Natural killer cell treated with Interleukin-12 subunit alpha and Interleukin-12 subunit beta and Interleukin-15 and Interleukin-18, amount 100 ng/mL, for 72 hours (primary cell): ENCODE results near the gene MAML1. TPM values are rescaled to one million over a fixed set of nuclear protein-coding genes. Genes with fewer than 3 reads are reported as not detected.

ENCODE experiments used
- ATAC-seq, 2 donors: fragments of 150-1000 bp; cut with Tn5 transposase in 1 of 2; sonication (Bioruptor Pico), chemical (Tn5 transposase) in 1 of 2; 2 replicates each; pipeline ENCODE4 v1.10.0; 2021
- DNase-seq: peaks from one replicate; pipeline ENCODE4 v3.0.0; 2022; ENCODE audit warnings: low spot score
- H3K27ac Mint-ChIP-seq, 2 donors: 1 replicate in 1 of 2; 2 replicates in 1 of 2; pipeline ENCODE4 v1.8.0; 2022; ENCODE audit warnings: mixed read lengths in 2 of 2, mild to moderate bottlenecking in 1 of 2, moderate library complexity in 1 of 2
- H3K27me3 Mint-ChIP-seq, 2 donors: 1 replicate in 1 of 2; 2 replicates in 1 of 2; pipeline ENCODE4 v1.8.0; 2022; ENCODE audit warnings: mixed read lengths in 2 of 2
- H3K36me3 Mint-ChIP-seq: one replicate; pipeline ENCODE4 v1.8.0; 2022; ENCODE audit warnings: mixed read lengths
- H3K4me1 Mint-ChIP-seq, 2 donors: 1 replicate in 1 of 2; 2 replicates in 1 of 2; pipeline ENCODE4 v1.8.0; 2022; ENCODE audit warnings: low read depth in 2 of 2, mixed read lengths in 2 of 2, mild to moderate bottlenecking in 1 of 2
- H3K4me3 Mint-ChIP-seq: one replicate; pipeline ENCODE4 v1.8.0; 2022; ENCODE audit warnings: mixed read lengths
- H3K9me3 Mint-ChIP-seq: 2 replicates; pipeline ENCODE4 v1.8.0; 2022; ENCODE audit warnings: mixed read lengths
- total RNA-seq, 2 donors: library from RNA; stranded (reverse); gene quantifications; one replicate each; pipeline ENCODE4 v1.2.3, GENCODE V29; 2022

The MAML1 gene
- total RNA-seq, 2 donors from 2014 or later, result 31.4 to 41.1 TPM

DNA sequence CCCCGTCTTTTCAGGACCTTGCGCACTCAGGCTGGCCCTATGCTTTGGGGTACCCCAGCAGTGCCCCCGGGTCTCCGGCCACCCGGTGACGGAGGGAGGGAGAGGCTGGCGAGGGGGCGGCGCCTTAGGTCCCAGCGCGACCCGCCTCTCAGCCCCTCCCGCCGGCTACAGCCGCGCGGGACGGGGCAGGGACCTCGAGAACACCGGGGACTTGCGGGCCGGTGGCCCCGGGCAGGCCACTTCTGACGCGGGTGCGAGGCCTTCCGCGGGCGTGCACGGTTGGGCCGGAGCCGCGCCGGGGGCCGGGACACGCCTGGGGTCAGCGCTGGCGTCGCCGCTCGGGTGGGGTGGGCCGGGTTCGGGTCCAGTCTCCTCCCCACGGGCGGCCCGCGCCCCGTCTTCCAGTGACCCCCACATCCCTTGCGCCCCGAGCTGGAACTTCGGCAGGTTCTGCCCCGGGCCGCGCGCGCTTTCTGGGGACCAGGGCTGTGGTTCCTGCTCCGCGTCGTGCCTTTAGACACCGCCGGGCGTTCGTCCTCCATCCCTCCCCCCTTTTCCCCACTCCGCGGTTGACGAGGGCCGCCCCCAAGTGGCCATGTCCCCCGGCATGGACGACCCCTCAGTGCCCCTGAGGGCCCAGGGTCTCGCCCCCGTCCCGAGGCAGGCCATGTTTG is 84.3 kb downstream of the MAML1 start:
- H3K9me3 Mint-ChIP-seq, result no peaks in the 10 kb centered on the region
- H3K27ac Mint-ChIP-seq, result peak overlapping the region; percentile 87 to 96
- H3K4me1 Mint-ChIP-seq, result peaks cover 27 to 28% of the 10 kb centered on the region in 2 donors
- ATAC-seq (no peak), DNase-seq (no peak)
- no peaks in the 10 kb centered on the region for H3K27me3 Mint-ChIP-seq
- peaks cover 2% of the 10 kb centered on the region for H3K36me3 Mint-ChIP-seq
- H3K4me3 Mint-ChIP-seq, result peak overlapping the region; percentile 75

DNA sequence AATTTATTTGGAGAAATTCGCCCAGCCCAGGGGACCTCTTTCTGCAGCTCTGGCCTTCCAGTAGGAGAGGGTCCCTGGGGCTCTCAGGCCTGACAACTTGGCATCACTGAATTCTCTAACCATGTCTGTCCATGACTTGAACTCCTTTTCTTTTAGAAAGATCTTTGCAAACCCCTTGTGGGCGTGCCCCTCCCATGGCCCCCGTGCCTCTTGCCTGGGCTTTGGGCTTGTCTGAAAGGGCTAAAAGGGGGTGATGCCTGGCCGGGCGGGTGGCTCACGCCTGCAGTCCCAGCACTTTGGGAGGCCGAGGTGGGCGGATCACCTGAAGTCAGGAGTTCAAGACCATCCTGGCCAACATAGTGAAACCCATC is 84.8 kb downstream of the MAML1 start:
- H3K4me1 Mint-ChIP-seq, result peaks cover 32 to 33% of the 10 kb centered on the region in 2 donors
- no peak for ATAC-seq
- no peaks in the 10 kb centered on the region for H3K27me3 Mint-ChIP-seq
- H3K36me3 Mint-ChIP-seq, result peaks cover 7% of the 10 kb centered on the region
- peak overlapping the region; percentile 87 to 96 for H3K27ac Mint-ChIP-seq
- DNase-seq, result no peak
- no peaks in the 10 kb centered on the region for H3K9me3 Mint-ChIP-seq
- H3K4me3 Mint-ChIP-seq, result peak overlapping the region; percentile 75

GRCh38 chr5:179817890-179818745 is 85.5 kb downstream of the MAML1 start:
- Mint-ChIP-seq H3K4me3 (peak overlapping the region; percentile 75), H3K9me3 (no peaks in the 10 kb centered on the region), H3K27me3 (no peaks in the 10 kb centered on the region), H3K4me1 (peaks cover 39 to 40% of the 10 kb centered on the region in 2 donors), H3K27ac (peak overlapping the region; percentile 87 to 96), H3K36me3 (peaks cover 7% of the 10 kb centered on the region)
- ATAC-seq (no peak), DNase-seq (no peak)

GRCh38 chr5:179818746-179819295 is 86.2 kb downstream of the MAML1 start:
- peak overlapping the region; percentile 87 to 96 for H3K27ac Mint-ChIP-seq
- H3K36me3 Mint-ChIP-seq, result peaks cover 7% of the 10 kb centered on the region
- H3K4me3 Mint-ChIP-seq, result peak overlapping the region; percentile 75
- peak; percentile 78 to 84 for ATAC-seq
- no peaks in the 10 kb centered on the region for H3K9me3 Mint-ChIP-seq
- DNase-seq, result peak; percentile 99
- H3K27me3 Mint-ChIP-seq, result no peaks in the 10 kb centered on the region
- H3K4me1 Mint-ChIP-seq, result peaks cover 39 to 44% of the 10 kb centered on the region in 2 donors

- Mint-ChIP-seq H3K27ac (peak overlapping the region; percentile 87 to 96), H3K4me3 (peak overlapping the region; percentile 74), H3K4me1 (peaks cover 41 to 48% of the 10 kb centered on the region in 2 donors), H3K9me3 (no peaks in the 10 kb centered on the region), H3K36me3 (peaks cover 10% of the 10 kb centered on the region), H3K27me3 (no peaks in the 10 kb centered on the region)
- DNase-seq, result peak; percentile 85
- ATAC-seq, result peak; percentile 48 to 58
Observed at GRCh38 chr5:179819296-179820126, 86.9 kb downstream of the MAML1 start.

DNA sequence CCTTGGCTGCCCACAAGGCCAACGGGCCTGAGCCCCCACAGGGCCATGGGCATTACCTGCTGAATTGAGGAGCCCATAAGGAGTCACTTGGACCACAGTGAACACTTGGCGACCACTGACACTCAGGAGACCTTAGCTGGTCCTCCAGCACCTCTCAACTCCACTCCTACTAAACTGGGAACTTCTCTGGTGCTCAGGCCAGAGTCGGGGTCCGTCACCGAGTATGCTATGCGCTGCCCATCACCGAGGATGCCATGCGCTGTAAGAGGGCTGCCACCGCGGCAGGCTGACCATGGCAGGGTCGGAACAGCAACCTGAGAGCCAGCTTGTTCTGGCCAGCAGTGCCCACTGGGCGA is 87.5 kb downstream of the MAML1 start:
- H3K27ac Mint-ChIP-seq, result peak overlapping the region; percentile 87 to 96
- H3K9me3 Mint-ChIP-seq, result no peaks in the 10 kb centered on the region
- no peak for ATAC-seq
- peak overlapping the region; percentile 74 for H3K4me3 Mint-ChIP-seq
- DNase-seq, result no peak
- H3K36me3 Mint-ChIP-seq, result peaks cover 13% of the 10 kb centered on the region
- peaks cover 45 to 51% of the 10 kb centered on the region in 2 donors for H3K4me1 Mint-ChIP-seq
- H3K27me3 Mint-ChIP-seq, result no peaks in the 10 kb centered on the region

- H3K4me1 Mint-ChIP-seq, result peaks cover 45 to 49% of the 10 kb centered on the region in 2 donors
- ATAC-seq (peak; percentile 68 to 75), DNase-seq (peak; percentile 89)
- H3K27me3 Mint-ChIP-seq, result no peaks in the 10 kb centered on the region
- peak within 1 kb of the TSS; percentile 90 to 96 for H3K27ac Mint-ChIP-seq
- H3K36me3 Mint-ChIP-seq, result peaks cover 13% of the 10 kb centered on the region
- H3K9me3 Mint-ChIP-seq, result no peaks in the 10 kb centered on the region
- peak within 1 kb of the TSS; percentile 81 for H3K4me3 Mint-ChIP-seq
Observed at GRCh38 chr5:179820483-179821297, 88.1 kb downstream of the MAML1 start, which contains the start of gene SQSTM1. Gene SQSTM1, plus strand, starts transcription at chr5:179820905. Its CDS starts 32 bp downstream, at chr5:179820937.

GRCh38 chr5:179821298-179822058 is 88.9 kb downstream of the MAML1 start:
- peaks cover 13% of the 10 kb centered on the region for H3K36me3 Mint-ChIP-seq
- H3K27ac Mint-ChIP-seq, result peak overlapping the region; percentile 90 to 93
- H3K4me3 Mint-ChIP-seq, result peak overlapping the region; percentile 81
- DNase-seq (peak; percentile 93), ATAC-seq (peak; percentile 81 to 82)
- H3K27me3 Mint-ChIP-seq, result no peaks in the 10 kb centered on the region
- no peaks in the 10 kb centered on the region for H3K9me3 Mint-ChIP-seq
- H3K4me1 Mint-ChIP-seq, result peaks cover 45 to 48% of the 10 kb centered on the region in 2 donors

GRCh38 chr5:179822059-179822432 is 89.4 kb downstream of the MAML1 start:
- H3K4me3 Mint-ChIP-seq, result peak overlapping the region; percentile 81
- no peaks in the 10 kb centered on the region for H3K9me3 Mint-ChIP-seq
- H3K36me3 Mint-ChIP-seq, result peaks cover 13% of the 10 kb centered on the region
- no peak for ATAC-seq
- peaks cover 45 to 52% of the 10 kb centered on the region in 2 donors for H3K4me1 Mint-ChIP-seq
- H3K27me3 Mint-ChIP-seq, result no peaks in the 10 kb centered on the region
- peak overlapping the region; percentile 90 to 93 for H3K27ac Mint-ChIP-seq
- no peak for DNase-seq

DNA sequence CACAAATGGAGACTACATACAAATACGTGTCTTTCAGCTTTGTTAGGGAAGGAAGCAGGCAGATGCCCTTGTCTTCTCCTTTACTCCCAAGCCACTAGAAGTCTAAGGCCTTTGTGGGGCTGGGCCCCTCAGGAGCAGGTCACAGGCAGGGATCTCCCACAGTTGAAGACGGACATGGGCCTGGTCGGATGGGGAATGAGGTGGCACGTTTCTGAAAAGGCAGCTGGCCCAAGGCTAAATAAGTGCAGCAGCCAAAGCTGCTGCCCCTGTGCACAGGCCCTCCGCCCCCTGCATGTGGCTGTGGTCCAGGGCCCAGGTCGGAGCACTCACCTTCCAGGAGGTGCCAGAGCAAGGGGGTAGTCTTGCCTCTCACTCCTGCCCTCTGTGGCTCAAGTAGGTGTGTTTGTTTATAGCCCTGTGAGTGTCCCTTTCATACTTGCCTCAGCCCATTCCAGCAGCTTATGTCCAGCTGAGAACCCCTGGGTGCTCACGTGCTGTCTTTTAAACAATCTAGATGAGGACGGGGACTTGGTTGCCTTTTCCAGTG is 89.9 kb downstream of the MAML1 start:
- Mint-ChIP-seq H3K4me3 (peak overlapping the region; percentile 81), H3K4me1 (peaks cover 42 to 52% of the 10 kb centered on the region in 2 donors), H3K9me3 (no peaks in the 10 kb centered on the region), H3K36me3 (peaks cover 13% of the 10 kb centered on the region), H3K27ac (peak overlapping the region; percentile 90 to 93), H3K27me3 (no peaks in the 10 kb centered on the region)
- no peak for DNase-seq
- ATAC-seq, result no peak

DNA sequence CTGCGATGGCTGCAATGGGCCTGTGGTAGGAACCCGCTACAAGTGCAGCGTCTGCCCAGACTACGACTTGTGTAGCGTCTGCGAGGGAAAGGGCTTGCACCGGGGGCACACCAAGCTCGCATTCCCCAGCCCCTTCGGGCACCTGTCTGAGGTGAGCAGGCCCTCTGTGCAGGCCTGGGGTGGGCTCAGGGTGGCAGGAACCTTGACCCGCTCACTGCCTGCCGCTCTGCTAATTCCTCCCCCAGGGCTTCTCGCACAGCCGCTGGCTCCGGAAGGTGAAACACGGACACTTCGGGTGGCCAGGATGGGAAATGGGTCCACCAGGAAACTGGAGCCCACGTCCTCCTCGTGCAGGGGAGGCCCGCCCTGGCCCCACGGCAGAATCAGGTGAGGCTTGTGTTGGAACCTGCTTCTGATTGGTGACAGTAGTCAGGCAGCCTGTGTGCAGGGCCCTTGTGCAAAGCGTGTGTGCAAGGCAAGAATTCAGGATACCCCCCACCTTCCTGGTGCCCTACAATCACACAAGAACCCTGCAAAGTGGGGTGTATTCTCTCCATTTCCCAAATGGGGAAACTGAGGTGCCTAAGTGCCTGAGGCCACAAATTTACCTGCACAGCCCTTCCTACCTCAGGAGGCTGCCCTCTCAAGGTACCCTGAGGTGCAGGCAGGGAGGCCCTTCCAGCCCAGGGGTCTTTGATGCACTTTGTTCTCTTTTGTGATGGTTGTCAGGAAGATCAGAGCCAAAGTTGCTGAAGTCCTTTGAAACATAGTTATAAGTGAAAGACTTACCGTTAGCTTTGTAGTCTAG is 91.5 kb downstream of the MAML1 start:
- H3K4me1 Mint-ChIP-seq, result peaks cover 38 to 54% of the 10 kb centered on the region in 2 donors
- no peaks in the 10 kb centered on the region for H3K27me3 Mint-ChIP-seq
- no peak overlapping the region for H3K27ac Mint-ChIP-seq
- no peaks in the 10 kb centered on the region for H3K9me3 Mint-ChIP-seq
- peak overlapping the region; percentile 3 for H3K4me3 Mint-ChIP-seq
- DNase-seq (no peak), ATAC-seq (no peak)
- H3K36me3 Mint-ChIP-seq, result peaks cover 22% of the 10 kb centered on the region
